ENCODE measurements around the gene FBL.
A peak's percentile ranks its signal among the peaks of the same experiment; 100 is the strongest.

FBL gene

DNA sequence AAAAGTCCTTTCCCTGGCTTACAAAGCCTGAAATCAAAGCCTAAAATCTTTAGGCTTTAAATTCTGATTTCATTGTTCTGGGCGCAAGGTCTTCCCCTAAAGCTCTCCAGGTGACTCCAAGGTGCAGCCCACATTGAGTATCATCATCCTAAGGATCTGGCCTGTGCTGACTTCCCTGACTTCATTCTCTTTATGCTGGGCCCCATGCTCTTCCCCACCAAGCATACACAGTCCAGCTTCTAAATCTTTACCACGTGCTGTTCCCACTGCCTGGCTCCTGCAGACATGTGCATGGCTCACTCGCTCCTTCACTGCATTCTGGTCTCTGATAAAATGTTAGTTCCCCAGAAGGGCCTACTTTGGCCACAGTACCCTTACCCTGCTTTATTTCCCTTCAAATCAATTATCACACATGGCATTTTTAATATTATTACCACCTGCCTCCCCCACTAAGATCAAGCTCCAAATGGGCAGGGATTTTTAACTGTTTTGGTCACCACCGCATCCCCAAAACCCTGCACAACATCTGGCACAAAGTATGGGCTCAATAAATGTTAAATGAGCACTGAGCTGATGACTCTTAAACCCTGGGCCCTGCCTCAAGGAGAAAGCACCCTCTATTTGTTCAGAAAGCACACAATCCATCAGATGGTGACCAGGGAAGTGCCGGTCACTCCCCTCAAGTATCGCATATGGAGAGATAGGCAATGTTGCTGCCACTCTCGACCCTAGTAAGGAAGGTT is 3.3 kb downstream of the FBL start:
- H3K4me3 ChIP-seq (ENCODE audit: severe bottlenecking) = no peak overlapping the region
- H3K27me3 ChIP-seq (ENCODE audit: insufficient read depth, poor library complexity, severe bottlenecking) = no peaks in the 10 kb centered on the region
- no peaks in the 10 kb centered on the region for H3K9me3 ChIP-seq (ENCODE audit: severe bottlenecking)
- no peak for ATAC-seq (ENCODE audit: low read depth)
- peaks cover 47% of the 10 kb centered on the region for H3K36me3 ChIP-seq (ENCODE audit: low read depth)
- DNase-seq (ENCODE audit: low spot score) = peak; percentile 8
- TF ChIP-seq, protein P1, sequence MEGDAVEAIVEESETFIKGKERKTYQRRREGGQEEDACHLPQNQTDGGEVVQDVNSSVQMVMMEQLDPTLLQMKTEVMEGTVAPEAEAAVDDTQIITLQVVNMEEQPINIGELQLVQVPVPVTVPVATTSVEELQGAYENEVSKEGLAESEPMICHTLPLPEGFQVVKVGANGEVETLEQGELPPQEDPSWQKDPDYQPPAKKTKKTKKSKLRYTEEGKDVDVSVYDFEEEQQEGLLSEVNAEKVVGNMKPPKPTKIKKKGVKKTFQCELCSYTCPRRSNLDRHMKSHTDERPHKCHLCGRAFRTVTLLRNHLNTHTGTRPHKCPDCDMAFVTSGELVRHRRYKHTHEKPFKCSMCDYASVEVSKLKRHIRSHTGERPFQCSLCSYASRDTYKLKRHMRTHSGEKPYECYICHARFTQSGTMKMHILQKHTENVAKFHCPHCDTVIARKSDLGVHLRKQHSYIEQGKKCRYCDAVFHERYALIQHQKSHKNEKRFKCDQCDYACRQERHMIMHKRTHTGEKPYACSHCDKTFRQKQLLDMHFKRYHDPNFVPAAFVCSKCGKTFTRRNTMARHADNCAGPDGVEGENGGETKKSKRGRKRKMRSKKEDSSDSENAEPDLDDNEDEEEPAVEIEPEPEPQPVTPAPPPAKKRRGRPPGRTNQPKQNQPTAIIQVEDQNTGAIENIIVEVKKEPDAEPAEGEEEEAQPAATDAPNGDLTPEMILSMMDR (IDR thresholded peaks at IDR 0.05; ENCODE audit: poor library complexity, severe bottlenecking) = peak; percentile 20
- H3K4me1 ChIP-seq (ENCODE audit: insufficient read depth, poor library complexity, severe bottlenecking) = peaks cover 24% of the 10 kb centered on the region
- no peak overlapping the region for H3K27ac ChIP-seq (ENCODE audit: poor library complexity, severe bottlenecking)

DNA sequence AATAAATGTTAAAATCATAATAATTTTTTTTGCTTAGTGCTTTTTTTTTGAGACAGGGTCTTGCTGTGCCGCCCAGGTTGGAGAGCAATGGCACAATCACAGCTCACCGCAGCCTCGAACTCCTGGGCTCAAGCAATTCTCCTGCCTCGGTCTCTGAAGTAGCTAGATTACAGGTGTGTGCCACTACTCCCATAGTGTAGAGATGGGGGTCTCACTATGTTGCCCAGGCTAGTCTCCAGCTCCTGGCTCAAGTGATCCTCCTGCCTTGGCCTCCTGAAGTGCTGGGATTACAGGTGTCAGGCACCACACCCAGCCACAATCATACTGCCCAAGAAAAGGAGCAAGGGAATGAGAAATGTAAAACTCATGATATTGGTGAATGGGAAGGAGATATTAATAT is 5.1 kb downstream of the FBL start:
- TF ChIP-seq, protein P1 (IDR thresholded peaks at IDR 0.05; ENCODE audit: poor library complexity, severe bottlenecking) = no peak

DNA sequence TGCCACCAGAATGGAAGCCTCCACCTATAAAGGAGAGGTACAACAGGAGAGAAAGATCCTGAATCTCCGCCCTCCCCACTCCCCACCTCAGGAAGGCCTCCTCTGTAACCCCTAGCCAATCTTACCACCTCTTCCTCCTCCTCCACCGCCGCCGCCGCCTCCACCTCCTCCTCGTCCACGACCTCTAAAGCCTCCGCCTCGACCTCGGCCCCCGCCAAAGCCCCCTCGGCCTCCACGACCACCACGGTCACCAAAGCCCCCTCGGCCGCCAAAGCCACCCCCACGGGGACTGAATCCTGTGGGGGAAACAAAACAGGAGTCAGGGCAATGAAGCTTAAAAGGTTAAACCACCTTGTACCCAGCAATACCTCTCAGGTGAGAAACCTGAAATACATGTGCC is 5.7 kb downstream of the FBL start:
- Histone ChIP-seq H3K36me3 (ENCODE audit: low read depth) (peaks cover 69% of the 10 kb centered on the region), H3K27ac (ENCODE audit: poor library complexity, severe bottlenecking) (no peak overlapping the region)

More for the DNA sequence above, 5.1 kb downstream of the FBL start:
- peaks cover 63% of the 10 kb centered on the region for H3K36me3 ChIP-seq (ENCODE audit: low read depth)
- peaks cover 24% of the 10 kb centered on the region for H3K4me1 ChIP-seq (ENCODE audit: insufficient read depth, poor library complexity, severe bottlenecking)
- no peak overlapping the region for H3K27ac ChIP-seq (ENCODE audit: poor library complexity, severe bottlenecking)
- H3K27me3 ChIP-seq (ENCODE audit: insufficient read depth, poor library complexity, severe bottlenecking) = no peaks in the 10 kb centered on the region
- ATAC-seq (ENCODE audit: low read depth) (no peak), DNase-seq (ENCODE audit: low spot score) (no peak)
- H3K9me3 ChIP-seq (ENCODE audit: severe bottlenecking) = no peaks in the 10 kb centered on the region
- H3K4me3 ChIP-seq (ENCODE audit: severe bottlenecking) = no peak overlapping the region

DNA sequence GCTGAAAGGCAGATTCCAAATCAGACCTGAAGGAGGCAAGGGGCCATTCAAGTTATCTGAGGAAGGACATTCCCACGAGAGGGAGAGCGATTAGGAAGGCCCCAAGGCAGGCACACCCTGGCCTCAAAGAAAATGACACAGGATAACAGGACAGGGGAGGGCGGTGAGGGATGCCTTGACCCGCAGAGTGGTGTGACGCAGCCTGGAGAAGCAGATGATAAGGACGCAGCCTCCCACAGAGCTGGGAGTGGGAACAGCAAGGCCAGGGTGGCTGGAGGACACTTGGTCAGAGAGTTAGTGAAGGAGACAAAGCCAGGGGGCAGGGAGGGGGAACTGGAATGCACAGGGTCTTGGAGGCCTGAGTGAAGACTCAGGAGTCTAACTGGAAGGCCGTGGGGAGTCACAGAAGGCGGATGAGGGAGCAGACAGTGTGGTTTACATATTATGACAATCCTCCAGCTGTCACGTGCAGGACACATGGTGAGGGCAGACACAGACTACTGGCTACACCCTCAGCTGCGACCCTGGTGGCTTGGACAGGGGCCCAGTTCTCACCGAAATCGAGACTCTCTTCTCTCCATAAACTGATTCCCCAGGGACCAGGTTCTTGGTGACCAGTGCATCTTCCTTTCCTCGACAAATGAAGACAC is 6.4 kb downstream of the FBL start:
- H3K4me3 ChIP-seq (ENCODE audit: severe bottlenecking) = no peak overlapping the region
- no peak for ATAC-seq (ENCODE audit: low read depth)
- no peak overlapping the region for H3K27ac ChIP-seq (ENCODE audit: poor library complexity, severe bottlenecking)
- no peaks in the 10 kb centered on the region for H3K27me3 ChIP-seq (ENCODE audit: insufficient read depth, poor library complexity, severe bottlenecking)
- TF ChIP-seq, protein P1 (IDR thresholded peaks at IDR 0.05; ENCODE audit: poor library complexity, severe bottlenecking) = no peak
- no peaks in the 10 kb centered on the region for H3K9me3 ChIP-seq (ENCODE audit: severe bottlenecking)
- peak; percentile 33 for DNase-seq (ENCODE audit: low spot score)
- peaks cover 24% of the 10 kb centered on the region for H3K4me1 ChIP-seq (ENCODE audit: insufficient read depth, poor library complexity, severe bottlenecking)
- peaks cover 76% of the 10 kb centered on the region for H3K36me3 ChIP-seq (ENCODE audit: low read depth)

More for the DNA sequence above, 5.7 kb downstream of the FBL start:
- TF ChIP-seq, protein P1 (IDR thresholded peaks at IDR 0.05; ENCODE audit: poor library complexity, severe bottlenecking) = no peak
- Histone ChIP-seq H3K27me3 (ENCODE audit: insufficient read depth, poor library complexity, severe bottlenecking) (no peaks in the 10 kb centered on the region), H3K4me1 (ENCODE audit: insufficient read depth, poor library complexity, severe bottlenecking) (peaks cover 24% of the 10 kb centered on the region), H3K4me3 (ENCODE audit: severe bottlenecking) (no peak overlapping the region), H3K9me3 (ENCODE audit: severe bottlenecking) (no peaks in the 10 kb centered on the region)
- ATAC-seq (ENCODE audit: low read depth) = no peak
- DNase-seq (ENCODE audit: low spot score) = no peak

DNA sequence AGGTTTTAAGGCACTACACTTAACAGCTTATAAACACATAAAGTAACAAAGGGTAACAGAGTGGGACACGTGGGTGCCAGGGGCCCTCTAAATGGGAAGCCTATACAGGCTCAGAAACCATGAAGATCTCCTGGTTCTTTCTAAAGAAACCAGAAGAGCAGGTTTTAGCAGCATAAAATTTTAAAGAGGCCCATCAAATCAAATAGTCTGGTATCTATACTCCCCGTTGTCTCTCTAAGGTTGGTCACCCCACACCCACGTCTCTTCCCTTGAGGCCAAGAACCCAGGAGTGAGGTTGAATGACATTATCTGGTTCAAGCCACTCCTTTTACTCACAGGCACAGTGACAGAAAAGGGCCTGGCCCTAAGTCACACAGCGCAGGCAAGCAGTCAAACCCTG is 7.6 kb downstream of the FBL start:
- ATAC-seq (ENCODE audit: low read depth) = no peak
- H3K4me1 ChIP-seq (ENCODE audit: insufficient read depth, poor library complexity, severe bottlenecking) = peaks cover 11% of the 10 kb centered on the region
- no peaks in the 10 kb centered on the region for H3K9me3 ChIP-seq (ENCODE audit: severe bottlenecking)
- H3K27me3 ChIP-seq (ENCODE audit: insufficient read depth, poor library complexity, severe bottlenecking) = no peaks in the 10 kb centered on the region
- TF ChIP-seq, protein P1 (IDR thresholded peaks at IDR 0.05; ENCODE audit: poor library complexity, severe bottlenecking) = no peak
- H3K4me3 ChIP-seq (ENCODE audit: severe bottlenecking) = no peak overlapping the region
- H3K27ac ChIP-seq (ENCODE audit: poor library complexity, severe bottlenecking) = no peak overlapping the region
- no peak for DNase-seq (ENCODE audit: low spot score)
- peaks cover 76% of the 10 kb centered on the region for H3K36me3 ChIP-seq (ENCODE audit: low read depth)
